Neutrophil (primary cell): ENCODE measurements around the gene AGXT.

Experiments
- H3K27ac ChIP-seq: fragments of 200-600 bp; sonication (generic); 2 replicates; pipeline ENCODE4 v1.5.1; 2016; ENCODE audit warnings: mild to moderate bottlenecking, moderate library complexity
- H3K27me3 ChIP-seq: fragments of 200-600 bp; sonication (generic); 2 replicates; pipeline ENCODE4 v1.6.0; 2016; ENCODE audit warnings: mild to moderate bottlenecking
- H3K36me3 ChIP-seq: fragments of 200-600 bp; sonication (generic); 2 replicates; pipeline ENCODE4 v1.5.1; 2017
- H3K4me1 ChIP-seq, 2 experiments: fragments of 200-600 bp in 1 of 2; sonication (generic) in 1 of 2; 1 replicate in 1 of 2; 2 replicates in 1 of 2; pipeline versions ENCODE4 v1.5.1 to v1.6.1; 2013 to 2016; ENCODE audit warnings: low read depth in 1 of 2, low read length in 1 of 2, mild to moderate bottlenecking in 1 of 2, moderate library complexity in 1 of 2; ENCODE audit not compliant: control insufficient read depth in 1 of 2, insufficient read depth in 1 of 2
- H3K4me3 ChIP-seq, 2 experiments: fragments of 200-600 bp in 1 of 2; sonication (generic) in 1 of 2; 1 replicate in 1 of 2; 2 replicates in 1 of 2; pipeline ENCODE4 v1.5.1; 2013 to 2016; ENCODE audit warnings: low read depth in 1 of 2, low read length in 1 of 2, mild to moderate bottlenecking in 1 of 2, moderate library complexity in 1 of 2
- H3K9me3 ChIP-seq: fragments of 200-600 bp; sonication (generic); 2 replicates; pipeline ENCODE4 v1.5.1; 2016
- TF ChIP-seq, protein P1 (sequence below): fragments of 200-600 bp; sonication (generic); IDR thresholded peaks from 2 replicates; pipeline ENCODE4 v1.5.1; 2016; ENCODE audit warnings: antibody characterized with exemption

Gene AGXT

DNA sequence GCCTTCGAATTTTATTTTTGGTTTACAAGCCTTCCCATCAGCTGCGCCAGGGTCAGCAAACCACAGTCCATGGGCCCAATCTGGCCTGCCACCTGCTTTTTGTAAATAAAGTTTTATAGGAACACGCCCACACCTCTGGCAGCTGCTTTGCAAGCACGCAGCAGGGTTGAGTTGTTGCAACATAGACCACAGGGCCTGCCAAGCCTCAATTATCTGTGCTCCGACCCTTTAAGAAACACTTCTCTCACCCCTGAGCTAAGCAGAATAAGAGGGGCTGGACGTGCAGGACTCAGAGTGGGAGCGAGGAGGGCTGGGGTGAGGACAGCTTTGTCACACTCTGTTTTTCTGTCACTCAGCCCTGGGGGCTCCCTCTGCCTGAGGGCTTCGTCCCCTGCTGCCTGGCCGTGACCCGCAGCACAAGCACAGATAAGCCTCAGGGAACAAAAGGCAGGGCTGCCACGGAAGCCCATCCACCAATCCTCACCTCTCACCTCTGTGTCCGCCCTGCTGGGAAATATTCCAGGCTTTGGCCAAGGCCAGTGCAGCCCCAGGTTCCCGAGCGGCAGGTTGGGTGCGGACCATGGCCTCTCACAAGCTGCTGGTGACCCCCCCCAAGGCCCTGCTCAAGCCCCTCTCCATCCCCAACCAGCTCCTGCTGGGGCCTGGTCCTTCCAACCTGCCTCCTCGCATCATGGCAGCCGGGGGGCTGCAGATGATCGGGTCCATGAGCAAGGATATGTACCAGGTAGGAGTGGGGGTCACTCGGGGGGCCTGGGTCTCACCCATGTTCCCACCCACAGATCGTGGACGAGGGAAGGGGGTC lies at the start of gene AGXT:
Gene AGXT (plus strand): TSS at position 539 of the 823 bp plus-strand sequence. CDS start 42 bp downstream, at position 581.
- TF ChIP-seq, protein P1, sequence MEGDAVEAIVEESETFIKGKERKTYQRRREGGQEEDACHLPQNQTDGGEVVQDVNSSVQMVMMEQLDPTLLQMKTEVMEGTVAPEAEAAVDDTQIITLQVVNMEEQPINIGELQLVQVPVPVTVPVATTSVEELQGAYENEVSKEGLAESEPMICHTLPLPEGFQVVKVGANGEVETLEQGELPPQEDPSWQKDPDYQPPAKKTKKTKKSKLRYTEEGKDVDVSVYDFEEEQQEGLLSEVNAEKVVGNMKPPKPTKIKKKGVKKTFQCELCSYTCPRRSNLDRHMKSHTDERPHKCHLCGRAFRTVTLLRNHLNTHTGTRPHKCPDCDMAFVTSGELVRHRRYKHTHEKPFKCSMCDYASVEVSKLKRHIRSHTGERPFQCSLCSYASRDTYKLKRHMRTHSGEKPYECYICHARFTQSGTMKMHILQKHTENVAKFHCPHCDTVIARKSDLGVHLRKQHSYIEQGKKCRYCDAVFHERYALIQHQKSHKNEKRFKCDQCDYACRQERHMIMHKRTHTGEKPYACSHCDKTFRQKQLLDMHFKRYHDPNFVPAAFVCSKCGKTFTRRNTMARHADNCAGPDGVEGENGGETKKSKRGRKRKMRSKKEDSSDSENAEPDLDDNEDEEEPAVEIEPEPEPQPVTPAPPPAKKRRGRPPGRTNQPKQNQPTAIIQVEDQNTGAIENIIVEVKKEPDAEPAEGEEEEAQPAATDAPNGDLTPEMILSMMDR = no peak
- H3K9me3 ChIP-seq = no peaks in the 10 kb centered on the region
- H3K4me1 ChIP-seq = no peaks in the 10 kb centered on the region
- H3K27me3 ChIP-seq = no peaks in the 10 kb centered on the region
- no peak within 1 kb of the TSS for H3K27ac ChIP-seq
- no peak within 1 kb of the TSS for H3K4me3 ChIP-seq
- no peaks in the 10 kb centered on the region for H3K36me3 ChIP-seq

GRCh38 chr2:240819126-240819857 lies 49.3 kb upstream of the AGXT start:
- Histone ChIP-seq H3K27me3 (peaks cover 86% of the 10 kb centered on the region), H3K4me1 (no peaks in the 10 kb centered on the region), H3K27ac (no peak overlapping the region), H3K9me3 (no peaks in the 10 kb centered on the region), H3K4me3 (no peak overlapping the region), H3K36me3 (no peaks in the 10 kb centered on the region)
- TF ChIP-seq, protein P1 = no peak

GRCh38 chr2:240819858-240820606 lies 48.6 kb upstream of the AGXT start, which contains the start of gene KIF1A:
Gene KIF1A, minus strand, starts transcription at chr2:240820219. Its CDS starts 22,467 bp downstream, at chr2:240797752.
- H3K4me3 ChIP-seq = no peak within 1 kb of the TSS
- peaks cover 93% of the 10 kb centered on the region for H3K27me3 ChIP-seq
- H3K4me1 ChIP-seq = no peaks in the 10 kb centered on the region
- H3K9me3 ChIP-seq = no peaks in the 10 kb centered on the region
- TF ChIP-seq, protein P1 = no peak
- H3K27ac ChIP-seq = no peak within 1 kb of the TSS
- H3K36me3 ChIP-seq = no peaks in the 10 kb centered on the region

DNA sequence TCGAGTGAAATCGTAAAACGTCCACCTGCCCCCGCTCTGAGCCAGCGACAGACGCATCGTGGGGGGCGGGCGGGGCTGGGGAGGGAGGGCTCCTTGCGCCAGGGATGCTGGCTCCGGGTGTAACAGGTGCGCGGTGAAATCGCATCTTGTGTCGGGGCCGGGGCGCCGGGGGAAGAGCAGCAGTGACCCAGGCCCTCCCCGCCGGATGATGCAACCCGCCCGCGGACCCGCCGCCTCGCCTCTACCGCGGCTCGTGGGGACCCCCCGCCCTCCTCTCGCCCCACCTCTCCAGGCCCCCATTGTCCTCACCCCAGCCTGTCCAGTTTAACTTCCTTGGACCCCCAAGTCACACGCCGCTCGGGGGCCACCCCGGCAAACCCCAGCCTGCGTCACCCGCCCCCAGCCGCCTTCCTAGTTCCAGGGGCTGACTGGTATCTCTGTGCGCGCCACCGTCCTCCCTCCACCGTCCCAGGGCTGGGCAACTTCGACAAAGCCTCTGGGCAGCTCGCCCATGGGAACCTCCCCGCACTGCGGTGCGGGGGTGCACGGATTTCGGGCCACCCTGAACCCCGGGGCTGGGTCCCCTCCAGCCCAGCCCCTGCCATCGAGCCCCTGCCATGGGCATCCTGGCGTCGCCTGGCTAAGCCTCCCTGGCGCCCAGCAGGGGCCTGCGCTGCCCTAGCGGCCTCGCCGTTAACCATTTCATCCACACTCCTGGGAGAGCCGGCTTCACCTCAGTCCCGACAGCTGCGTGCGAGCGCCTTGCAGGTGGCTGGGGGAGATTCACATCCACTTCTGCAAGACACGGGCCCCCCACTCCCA lies 47.8 kb upstream of the AGXT start:
- Histone ChIP-seq H3K27ac (no peak overlapping the region), H3K9me3 (no peaks in the 10 kb centered on the region), H3K4me3 (no peak overlapping the region), H3K36me3 (no peaks in the 10 kb centered on the region), H3K4me1 (no peaks in the 10 kb centered on the region), H3K27me3 (peaks cover 100% of the 10 kb centered on the region)
- TF ChIP-seq, protein P1 = no peak

- Histone ChIP-seq H3K27me3 (peaks cover 100% of the 10 kb centered on the region), H3K4me3 (no peak overlapping the region), H3K36me3 (no peaks in the 10 kb centered on the region), H3K27ac (no peak overlapping the region), H3K9me3 (no peaks in the 10 kb centered on the region), H3K4me1 (no peaks in the 10 kb centered on the region)
- TF ChIP-seq, protein P1 = no peak
These were observed 47.2 kb upstream of the AGXT start for GRCh38 chr2:240821429-240821778.
